Kidney (tissue), 14 donors: ENCODE results near the gene LNX1. TPM values are rescaled to one million over a fixed set of nuclear protein-coding genes. Genes with fewer than 3 reads are reported as not detected.

ENCODE experiments used
- DNase-seq, 5 donors: peaks; one replicate each; pipeline ENCODE4 v3.0.0-alpha.2; 2013 to 2020
- FAIRE-seq: peaks from 2 replicates; lab custom pipeline; 2012; peaks lifted over from hg19 to GRCh38; lab: Jason Lieb, UNC
- H3K27ac ChIP-seq, 2 donors: one replicate each; pipeline ENCODE4 v1.7.0; 2013; ENCODE audit warnings: low read depth in 2 of 2, low read length in 2 of 2, inconsistent platforms in 1 of 2
- H3K27me3 ChIP-seq: one replicate; pipeline ENCODE4 v1.7.1; 2013; ENCODE audit warnings: low read length, inconsistent platforms; ENCODE audit not compliant: control insufficient read depth, insufficient read depth
- H3K36me3 ChIP-seq, 3 donors: one replicate each; pipeline versions ENCODE4 v1.7.0 to v1.7.1; 2013; ENCODE audit warnings: low read length in 3 of 3, control low read depth in 1 of 3, inconsistent platforms in 1 of 3; ENCODE audit not compliant: insufficient read depth in 3 of 3, control insufficient read depth in 2 of 3
- H3K4me1 ChIP-seq, 3 donors: one replicate each; pipeline versions ENCODE4 v1.7.0 to v1.7.1; 2013; ENCODE audit warnings: low read length in 3 of 3, inconsistent platforms in 1 of 3, low read depth in 1 of 3; ENCODE audit not compliant: control insufficient read depth in 2 of 3, insufficient read depth in 2 of 3
- H3K4me3 ChIP-seq, 3 donors: one replicate each; pipeline versions ENCODE4 v1.7.0 to v1.8.1; 2013; ENCODE audit warnings: low read length in 3 of 3, control low read depth in 1 of 3, inconsistent platforms in 1 of 3
- H3K9ac ChIP-seq, 3 donors: one replicate each; pipeline versions ENCODE4 v1.7.0 to v1.7.1; 2013; ENCODE audit warnings: low read length in 3 of 3, control low read depth in 1 of 3, inconsistent platforms in 1 of 3
- H3K9me3 ChIP-seq, 3 donors: one replicate each; pipeline versions ENCODE4 v1.7.0 to v1.7.1; 2013; ENCODE audit warnings: low read length in 3 of 3, control low read depth in 1 of 3, inconsistent platforms in 1 of 3; ENCODE audit not compliant: control insufficient read depth in 2 of 3, insufficient read depth in 1 of 3
- CTCF ChIP-seq: IDR thresholded peaks from 3 replicates; pipeline ENCODE4 v1.5.1; 2012; ENCODE audit warnings: mild to moderate bottlenecking, moderate library complexity, borderline replicate concordance; ENCODE audit not compliant: insufficient read depth; ENCODE audit errors: extremely low read depth
- intact Hi-C: fragments of 100-400 bp; cut with DNase I; formaldehyde crosslinking; loops from one replicate; pipeline ENCODE4 v1.11.1; 2022
- polyA plus RNA-seq: library from polyadenylated mRNA; stranded (reverse); fragments of 350-450 nt; fragmentation: Illumina TruSeq; extraction: RNeasy Lipid Tissue Mini Kit (QIAGEN cat#74804); gene quantifications from one replicate; pipeline ENCODE4 v1.2.3, GENCODE V29; 2014; ENCODE audit warnings: low read depth, low replicate concordance; ENCODE audit not compliant: insufficient read depth
- total RNA-seq: library from RNA; stranded (reverse); fragmentation: NEBNext Ultra II Directional; extraction: Animal tissue kit (Norgen Biotek cat#: 25700); gene quantifications from one replicate; pipeline ENCODE4 v1.2.1, GENCODE V29; 2021
- donor health status: control.
- donor health status: control.
- donor health status: control.
- donor health status: control.
- donor health status: control.
- donor health status: DM: yes; HTN: yes; CAD: no.
- donor health status: Normal renal cell carcinoma (clear cell type).

The LNX1 gene
- total and polyA plus RNA-seq, 2 donors from 2014 or later, result 10.2 to 25.6 TPM

- Histone ChIP-seq H3K4me1 (peaks cover 0 to 13% (median 0%) of the 10 kb centered on the region in 3 donors), H3K36me3 (peaks cover 0 to 6% (median 2%) of the 10 kb centered on the region in 3 donors), H3K4me3 (no peak overlapping the region), H3K9ac (no peak overlapping the region), H3K9me3 (no peaks in the 10 kb centered on the region), H3K27ac (peak overlapping the region; percentile 17 to 82), H3K27me3 (no peaks in the 10 kb centered on the region)
- FAIRE-seq (no peak), DNase-seq (peak in 2 of 5 donors; percentile 80 to 90)
- no peak for TF ChIP-seq CTCF
- intact Hi-C loops, result no loop called here
These were observed 14.5 kb downstream of the LNX1 start for GRCh38 chr4:53576676-53577372.

- no peak for FAIRE-seq
- intact Hi-C loops, result no loop called here
These were observed 15.1 kb downstream of the LNX1 start for GRCh38 chr4:53576071-53576617.

GRCh38 chr4:53575552-53575951 is 15.7 kb downstream of the LNX1 start:
- peaks cover 0 to 13% (median 0%) of the 10 kb centered on the region in 3 donors for H3K4me1 ChIP-seq
- H3K27ac ChIP-seq, result no peak overlapping the region
- H3K9ac ChIP-seq, result no peak overlapping the region
- H3K27me3 ChIP-seq, result no peaks in the 10 kb centered on the region
- DNase-seq (no peak), FAIRE-seq (no peak)
- H3K36me3 ChIP-seq, result peaks cover 0 to 10% (median 2%) of the 10 kb centered on the region in 3 donors
- no peak overlapping the region for H3K4me3 ChIP-seq
- intact Hi-C loops, result no loop called here
- H3K9me3 ChIP-seq, result no peaks in the 10 kb centered on the region
- no peak for TF ChIP-seq CTCF

More at GRCh38 chr4:53576071-53576617, 15.1 kb downstream of the LNX1 start:
- Histone ChIP-seq H3K9me3 (no peaks in the 10 kb centered on the region), H3K27ac (peak overlapping the region in 1 of 2 donors; percentile 54), H3K4me1 (peaks cover 0 to 13% (median 0%) of the 10 kb centered on the region in 3 donors), H3K4me3 (no peak overlapping the region), H3K27me3 (no peaks in the 10 kb centered on the region), H3K36me3 (peaks cover 0 to 10% (median 2%) of the 10 kb centered on the region in 3 donors), H3K9ac (no peak overlapping the region)
- no peak for TF ChIP-seq CTCF
- no peak for DNase-seq
